Tibial nerve (tissue), 4 donors: ENCODE data around the gene RCL1. TPM values are rescaled to one million over a fixed set of nuclear protein-coding genes. Genes with fewer than 3 reads are reported as not detected.
"Not testable (repeated sequence)": the region's sequence is repeated elsewhere in the genome, so short reads cannot be mapped to it uniquely, and the experiment has no call there.

Experiments used
- DNase-seq, 2 donors: peaks; one replicate each; pipeline ENCODE4 v3.0.0-alpha.2; 2019; ENCODE audit warnings: low spot score in 2 of 2
- H3K27ac ChIP-seq, 4 donors: fragments of 200-600 bp; sonication (generic) in 3 of 4; one replicate each; pipeline ENCODE4 v1.5.1; 2017 to 2019; ENCODE audit warnings: mild to moderate bottlenecking in 1 of 4
- H3K27me3 ChIP-seq, 2 donors: fragments of 200-600 bp; sonication (generic) in 1 of 2; one replicate each; pipeline versions ENCODE4 v1.5.1 to v1.6.0; 2017 to 2019
- H3K36me3 ChIP-seq, 3 donors: fragments of 200-600 bp; sonication (generic); one replicate each; pipeline ENCODE4 v1.5.1; 2018 to 2019
- H3K4me1 ChIP-seq, 4 donors: fragments of 200-600 bp; sonication (generic) in 3 of 4; one replicate each; pipeline ENCODE4 v1.5.1; 2017 to 2019
- H3K4me3 ChIP-seq, 4 donors: fragments of 200-600 bp; sonication (generic) in 3 of 4; one replicate each; pipeline ENCODE4 v1.5.1; 2017 to 2019; ENCODE audit warnings: mild to moderate bottlenecking in 1 of 4, moderate library complexity in 1 of 4
- H3K9me3 ChIP-seq, 4 donors: fragments of 200-600 bp; sonication (generic) in 3 of 4; one replicate each; pipeline ENCODE4 v1.5.1; 2017 to 2019
- EP300 ChIP-seq, 2 donors: sonication (generic); formaldehyde crosslinking; IDR thresholded peaks; one replicate each; pipeline ENCODE4 v1.6.1; 2017; ENCODE audit warnings: antibody characterized with exemption in 2 of 2, mild to moderate bottlenecking in 1 of 2
- POLR2A ChIP-seq, 2 donors: fragments of 450-650 bp; IDR thresholded peaks; one replicate each; pipeline ENCODE4 v1.6.1; 2017; ENCODE audit warnings: antibody characterized with exemption in 2 of 2, mild to moderate bottlenecking in 2 of 2, moderate library complexity in 2 of 2
- WGBS, 2 donors: methylation state at CpG; one replicate each; pipeline ENCODE4 v1.1.5; 2018; 5-methylcytosine and 5-hydroxymethylcytosine counted together
- total RNA-seq, 4 donors: library from RNA; depleted of rRNA; stranded (reverse); fragments of >200 nt; gene quantifications; one replicate each; pipeline ENCODE4 v1.1.0, GENCODE V29; 2016
- TF ChIP-seq, protein P1 (sequence below), 5 experiments: fragments of 200-600 bp in 3 of 5; fragments of 450-650 bp in 2 of 5; sonication (generic) in 3 of 5; IDR thresholded peaks; one replicate each; pipeline ENCODE4 v1.5.1; 2016 to 2019; ENCODE audit warnings: antibody characterized with exemption in 5 of 5, mild to moderate bottlenecking in 3 of 5, moderate library complexity in 2 of 5

Gene RCL1
- total RNA-seq, 4 donors from 2014 or later = 54.8 to 85.3 (median 64.0) TPM

DNA sequence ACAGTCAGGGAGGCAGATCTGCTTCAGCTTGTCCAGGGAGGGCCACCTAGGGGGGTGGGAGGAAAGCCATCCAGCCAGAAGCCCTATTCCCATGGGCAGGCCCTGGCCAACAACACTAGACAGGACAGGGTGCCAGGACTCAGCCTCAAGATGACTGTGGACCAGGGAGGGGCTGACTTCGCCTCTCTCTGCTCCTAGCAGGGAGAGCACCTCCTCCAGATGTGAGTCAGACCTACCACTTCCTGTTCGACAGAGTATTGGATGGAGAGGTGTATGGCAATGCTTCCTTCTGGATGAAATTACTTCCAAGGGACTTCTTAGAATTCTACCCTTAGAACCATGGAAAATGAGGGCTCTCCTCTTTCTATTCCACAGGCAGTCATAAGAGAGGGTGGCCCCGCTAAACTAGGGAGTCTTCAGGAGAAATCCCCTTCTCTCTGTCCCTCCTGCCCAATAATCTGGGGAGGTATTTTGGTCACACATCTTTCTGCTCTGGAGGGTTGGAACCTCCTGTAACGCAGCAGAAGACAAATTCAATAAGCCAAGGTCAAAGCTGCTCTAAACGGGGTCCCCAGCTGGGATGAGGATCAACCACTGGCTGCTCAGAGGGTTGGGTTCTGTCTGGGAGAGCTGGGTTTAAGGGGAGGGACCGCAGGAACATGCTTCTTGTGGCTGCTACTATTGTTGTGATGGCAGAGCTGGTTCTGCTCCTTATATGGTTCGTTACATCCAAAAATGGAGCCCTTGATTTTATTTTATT is 23.2 kb upstream of the RCL1 start:
- WGBS, 2 donors = 76 to 85% methylated on average over 7 of the region's 7 CpGs
- TF ChIP-seq, protein P1, sequence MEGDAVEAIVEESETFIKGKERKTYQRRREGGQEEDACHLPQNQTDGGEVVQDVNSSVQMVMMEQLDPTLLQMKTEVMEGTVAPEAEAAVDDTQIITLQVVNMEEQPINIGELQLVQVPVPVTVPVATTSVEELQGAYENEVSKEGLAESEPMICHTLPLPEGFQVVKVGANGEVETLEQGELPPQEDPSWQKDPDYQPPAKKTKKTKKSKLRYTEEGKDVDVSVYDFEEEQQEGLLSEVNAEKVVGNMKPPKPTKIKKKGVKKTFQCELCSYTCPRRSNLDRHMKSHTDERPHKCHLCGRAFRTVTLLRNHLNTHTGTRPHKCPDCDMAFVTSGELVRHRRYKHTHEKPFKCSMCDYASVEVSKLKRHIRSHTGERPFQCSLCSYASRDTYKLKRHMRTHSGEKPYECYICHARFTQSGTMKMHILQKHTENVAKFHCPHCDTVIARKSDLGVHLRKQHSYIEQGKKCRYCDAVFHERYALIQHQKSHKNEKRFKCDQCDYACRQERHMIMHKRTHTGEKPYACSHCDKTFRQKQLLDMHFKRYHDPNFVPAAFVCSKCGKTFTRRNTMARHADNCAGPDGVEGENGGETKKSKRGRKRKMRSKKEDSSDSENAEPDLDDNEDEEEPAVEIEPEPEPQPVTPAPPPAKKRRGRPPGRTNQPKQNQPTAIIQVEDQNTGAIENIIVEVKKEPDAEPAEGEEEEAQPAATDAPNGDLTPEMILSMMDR (IDR thresholded peaks at IDR 0.05) = no peak
- TF ChIP-seq EP300 (IDR thresholded peaks at IDR 0.05) = no peak
- no peak for TF ChIP-seq POLR2A (IDR thresholded peaks at IDR 0.05)

DNA sequence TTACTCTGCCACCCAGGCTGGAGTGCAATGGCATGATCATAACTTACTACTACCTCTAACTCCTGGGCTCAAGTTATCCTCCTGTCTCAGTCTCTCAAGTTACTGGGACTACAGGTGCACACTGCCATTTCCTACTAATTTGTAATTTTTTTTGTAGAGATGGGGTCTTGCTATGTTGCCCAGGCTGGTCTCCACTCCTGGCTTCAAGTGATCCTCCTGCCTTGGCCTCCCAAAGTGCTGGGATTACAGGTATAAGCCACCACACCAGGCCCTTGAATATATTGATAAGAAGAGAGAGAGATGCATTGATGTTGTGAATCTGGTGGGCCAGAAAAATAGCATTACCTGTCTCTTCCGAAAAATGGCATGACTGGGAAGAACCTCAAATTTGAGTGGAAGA is 21.0 kb upstream of the RCL1 start:
- no peaks in the 10 kb centered on the region for H3K9me3 ChIP-seq
- TF ChIP-seq EP300 (IDR thresholded peaks at IDR 0.05) (no peak), POLR2A (IDR thresholded peaks at IDR 0.05) (no peak)
- TF ChIP-seq, protein P1 (IDR thresholded peaks at IDR 0.05) = no peak
- WGBS, 2 donors = 94 to 97% methylated on average over 1 of the region's 1 CpG
- no peak overlapping the region for H3K27ac ChIP-seq
- no peak for DNase-seq
- no peaks in the 10 kb centered on the region for H3K27me3 ChIP-seq
- no peak overlapping the region for H3K4me3 ChIP-seq
- no peaks in the 10 kb centered on the region for H3K36me3 ChIP-seq
- no peaks in the 10 kb centered on the region for H3K4me1 ChIP-seq

More for the DNA sequence above, 23.2 kb upstream of the RCL1 start:
- H3K27ac ChIP-seq = no peak overlapping the region
- no peak for DNase-seq
- H3K4me1 ChIP-seq = no peaks in the 10 kb centered on the region
- no peaks in the 10 kb centered on the region for H3K27me3 ChIP-seq
- H3K9me3 ChIP-seq = no peaks in the 10 kb centered on the region
- no peaks in the 10 kb centered on the region for H3K36me3 ChIP-seq
- no peak overlapping the region for H3K4me3 ChIP-seq

DNA sequence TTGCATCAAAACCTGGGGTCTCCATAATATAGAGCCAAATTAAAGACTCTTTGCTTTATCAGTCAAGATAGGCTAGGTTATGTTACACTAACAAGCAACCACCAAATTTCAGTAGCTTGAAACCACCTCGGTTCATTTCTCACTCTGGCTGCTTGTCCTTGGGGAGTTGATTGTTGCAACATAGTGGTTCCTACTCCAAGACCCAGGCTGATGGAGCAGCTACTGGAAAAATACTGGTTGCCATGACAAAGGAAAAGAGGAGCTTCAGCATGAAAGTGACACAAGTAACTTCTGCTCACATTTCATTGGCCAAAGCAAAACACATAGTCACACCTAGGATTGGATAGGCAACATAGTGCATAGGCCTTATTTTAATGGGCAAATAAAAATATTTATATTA is 18.5 kb upstream of the RCL1 start:
- H3K27me3 ChIP-seq = no peaks in the 10 kb centered on the region
- no peak overlapping the region for H3K4me3 ChIP-seq
- H3K36me3 ChIP-seq = no peaks in the 10 kb centered on the region
- WGBS, 2 donors = 52 to 56% methylated on average over 1 of the region's 1 CpG
- H3K9me3 ChIP-seq = no peaks in the 10 kb centered on the region
- H3K27ac ChIP-seq = no peak overlapping the region
- DNase-seq = peak; percentile 39 to 89
- no peaks in the 10 kb centered on the region for H3K4me1 ChIP-seq
- TF ChIP-seq POLR2A (IDR thresholded peaks at IDR 0.05) = no peak
- TF ChIP-seq EP300 (IDR thresholded peaks at IDR 0.05) = peak in 1 of 2 donors; percentile 68
- TF ChIP-seq, protein P1 (IDR thresholded peaks at IDR 0.05) = no peak

DNA sequence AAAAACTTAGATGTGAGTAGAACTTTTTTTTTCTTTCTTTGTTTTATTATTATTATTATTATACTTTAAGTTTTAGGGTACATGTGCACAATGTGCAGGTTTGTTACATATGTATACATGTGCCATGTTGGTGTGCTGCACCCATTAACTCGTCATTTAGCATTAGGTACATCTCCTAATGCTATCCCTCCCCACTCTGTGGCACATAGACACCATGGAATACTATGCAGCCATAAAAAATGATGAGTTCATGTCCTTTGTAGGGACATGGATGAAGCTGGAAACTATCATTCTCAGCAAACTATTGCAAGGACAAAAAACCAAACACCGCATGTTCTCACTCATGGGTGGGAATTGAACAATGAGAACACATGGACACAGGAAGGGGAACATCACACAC is 17.8 kb upstream of the RCL1 start:
- H3K27me3 ChIP-seq, DNase-seq, H3K9me3 ChIP-seq, H3K27ac ChIP-seq, H3K36me3 ChIP-seq, H3K4me1 ChIP-seq, H3K4me3 ChIP-seq: not testable (repeated sequence)
- 72 to 85% methylated on average over 2 of the region's 2 CpGs for WGBS, 2 donors

DNA sequence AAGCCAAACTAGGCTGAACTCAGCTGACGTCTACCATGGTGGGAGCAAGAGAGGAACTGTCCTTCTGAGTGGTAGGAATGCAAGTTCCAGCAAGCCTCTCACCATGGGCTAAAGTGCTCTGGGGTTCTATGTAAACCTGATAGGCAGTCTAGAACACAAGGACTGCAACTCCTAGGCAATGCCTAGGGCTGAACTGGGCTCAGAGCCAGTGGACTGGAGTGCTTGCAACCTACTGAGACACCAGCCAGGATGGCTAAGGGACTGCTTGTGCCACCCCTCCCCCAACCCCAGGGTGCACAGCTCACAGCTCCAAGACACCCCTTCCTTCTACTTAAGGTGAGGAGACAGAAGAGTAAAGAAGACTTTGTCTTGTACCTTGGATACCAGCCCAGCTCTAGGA is 12.1 kb upstream of the RCL1 start:
- H3K36me3 ChIP-seq = no peaks in the 10 kb centered on the region
- H3K27ac ChIP-seq = no peak overlapping the region
- no peaks in the 10 kb centered on the region for H3K9me3 ChIP-seq
- TF ChIP-seq POLR2A (IDR thresholded peaks at IDR 0.05) = no peak
- no peak for TF ChIP-seq EP300 (IDR thresholded peaks at IDR 0.05)
- TF ChIP-seq, protein P1 (IDR thresholded peaks at IDR 0.05) = no peak
- DNase-seq = no peak
- WGBS, 2 donors = 100% methylated on average over 1 of the region's 1 CpG
- H3K4me1 ChIP-seq = no peaks in the 10 kb centered on the region
- H3K27me3 ChIP-seq = peaks cover 0 to 4% of the 10 kb centered on the region in 2 donors
- no peak overlapping the region for H3K4me3 ChIP-seq
